GM18907 (cell line): ENCODE results near the gene IGSF9B.

Experiments
- ATAC-seq: cut with Tn5 transposase; IDR thresholded peaks from one replicate; pipeline ENCODE4 v1.9.1; 2021; ENCODE audit warnings: mild to moderate bottlenecking, moderate library complexity; ENCODE audit not compliant: unreplicated experiment

The IGSF9B gene

GRCh38 chr11:133902506-133902905 lies 54.3 kb downstream of the IGSF9B start:
- no peak for ATAC-seq

GRCh38 chr11:133901999-133902398 lies 54.8 kb downstream of the IGSF9B start:
- ATAC-seq: no peak

- ATAC-seq: no peak
Observed at GRCh38 chr11:133901316-133901715, 55.5 kb downstream of the IGSF9B start.

- ATAC-seq: no peak
Observed at GRCh38 chr11:133900176-133901105, 56.3 kb downstream of the IGSF9B start.

GRCh38 chr11:133898770-133899115 lies 58.0 kb downstream of the IGSF9B start:
- no peak for ATAC-seq

- ATAC-seq: no peak
Observed at GRCh38 chr11:133898031-133898769, 58.6 kb downstream of the IGSF9B start.

- no peak for ATAC-seq
Observed at GRCh38 chr11:133897331-133897650, 59.5 kb downstream of the IGSF9B start.

- no peak for ATAC-seq
Observed at GRCh38 chr11:133896642-133897330, 60.0 kb downstream of the IGSF9B start.

GRCh38 chr11:133896028-133896427 lies 60.7 kb downstream of the IGSF9B start:
- ATAC-seq: peak; percentile 50

- ATAC-seq: peak; percentile 33
Observed at GRCh38 chr11:133895551-133895950, 61.2 kb downstream of the IGSF9B start.

GRCh38 chr11:133895061-133895479 lies 61.7 kb downstream of the IGSF9B start:
- ATAC-seq: peak; percentile 61

GRCh38 chr11:133893381-133893780 lies 63.4 kb downstream of the IGSF9B start:
- no peak for ATAC-seq

GRCh38 chr11:133892584-133893380 lies 64.0 kb downstream of the IGSF9B start:
- no peak for ATAC-seq

- no peak for ATAC-seq
Observed at GRCh38 chr11:133892126-133892525, 64.6 kb downstream of the IGSF9B start.

GRCh38 chr11:133889893-133890292 lies 66.9 kb downstream of the IGSF9B start:
- no peak for ATAC-seq

GRCh38 chr11:133889188-133889587 lies 67.6 kb downstream of the IGSF9B start:
- ATAC-seq: no peak

- ATAC-seq: no peak
Observed at GRCh38 chr11:133887692-133888332, 69.0 kb downstream of the IGSF9B start.

- no peak for ATAC-seq
Observed at GRCh38 chr11:133886029-133886428, 70.7 kb downstream of the IGSF9B start.

GRCh38 chr11:133872160-133872559 lies 84.6 kb downstream of the IGSF9B start:
- ATAC-seq: no peak

GRCh38 chr11:133867456-133867855 lies 89.3 kb downstream of the IGSF9B start:
- no peak for ATAC-seq
